NCI-H128 (cell line): ENCODE results near the gene RGS9.
"Not testable (repeated sequence)": the region's sequence is repeated elsewhere in the genome, so short reads cannot be mapped to it uniquely, and the experiment has no call there.

Source experiments
- DNase-seq: peaks from one replicate; lab custom pipeline; 2025; ENCODE audit not compliant: unreplicated experiment; lab: John Stamatoyannopoulos, UW

Gene RGS9

GRCh38 chr17:65204001-65204400, 66.8 kb downstream of the RGS9 start:
- DNase-seq: no peak

GRCh38 chr17:65205655-65206054, 68.5 kb downstream of the RGS9 start:
- no peak for DNase-seq

- not testable (repeated sequence) for DNase-seq
Measured at GRCh38 chr17:65207448-65207847, 70.3 kb downstream of the RGS9 start.

- DNase-seq: no peak
Measured at GRCh38 chr17:65208717-65209116, 71.5 kb downstream of the RGS9 start.

GRCh38 chr17:65218261-65218660, 81.1 kb downstream of the RGS9 start:
- no peak for DNase-seq

- no peak for DNase-seq
Measured at GRCh38 chr17:65219124-65219523, 82.0 kb downstream of the RGS9 start.

GRCh38 chr17:65219707-65220106, 82.5 kb downstream of the RGS9 start:
- no peak for DNase-seq

- no peak for DNase-seq
Measured at GRCh38 chr17:65220732-65221131, 83.6 kb downstream of the RGS9 start.

- no peak for DNase-seq
Measured at GRCh38 chr17:65222214-65222738, 85.1 kb downstream of the RGS9 start.

- no peak for DNase-seq
Measured at GRCh38 chr17:65225061-65225460, 87.9 kb downstream of the RGS9 start.

- no peak for DNase-seq
Measured at GRCh38 chr17:65226227-65226626, 89.1 kb downstream of the RGS9 start.

- DNase-seq: no peak
Measured at GRCh38 chr17:65227637-65228036, 90.5 kb downstream of the RGS9 start.

- DNase-seq: no peak
Measured at GRCh38 chr17:65228287-65228686, 91.1 kb downstream of the RGS9 start.

GRCh38 chr17:65228734-65229620, 91.8 kb downstream of the RGS9 start:
- DNase-seq: peak; percentile 39

GRCh38 chr17:65229621-65229995, 92.4 kb downstream of the RGS9 start:
- DNase-seq: no peak

- no peak for DNase-seq
Measured at GRCh38 chr17:65230040-65230439, 92.9 kb downstream of the RGS9 start.

GRCh38 chr17:65231086-65231485, 93.9 kb downstream of the RGS9 start:
- DNase-seq: no peak

- peak; percentile 31 for DNase-seq
Measured at GRCh38 chr17:65231662-65232335, 94.6 kb downstream of the RGS9 start.

GRCh38 chr17:65235284-65235683, 98.1 kb downstream of the RGS9 start:
- no peak for DNase-seq

GRCh38 chr17:65236321-65236720, 99.2 kb downstream of the RGS9 start:
- no peak for DNase-seq

GRCh38 chr17:65243838-65244625, 106.9 kb downstream of the RGS9 start:
- DNase-seq: no peak
